Measurements from ENCODE around the gene C11orf68. TPM values are rescaled to one million over a fixed set of nuclear protein-coding genes. Genes with fewer than 3 reads are reported as not detected.
A peak's percentile ranks its signal among the peaks of the same experiment; 100 is the strongest.

C11orf68 gene
- polyA plus RNA-seq, 3 donors = 21.8 to 31.5 (median 22.8) TPM

DNA sequence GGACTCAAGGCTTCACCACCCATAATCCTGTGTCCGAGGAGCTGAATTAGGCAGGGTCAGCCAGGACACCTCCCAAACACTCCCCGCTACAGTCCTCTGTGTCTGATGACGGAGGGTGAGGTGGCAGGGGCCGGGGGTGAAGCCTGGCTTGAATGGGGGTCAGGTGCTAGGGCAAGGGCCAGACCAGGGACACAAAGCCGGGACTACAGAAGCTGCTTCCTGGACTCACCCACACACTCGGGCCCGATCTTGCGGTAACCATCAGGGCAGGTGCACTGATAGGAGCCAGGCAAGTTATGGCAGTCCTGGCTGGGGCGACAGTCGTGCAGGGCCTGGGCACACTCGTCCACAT, 48.6 kb downstream of the C11orf68 start:
- no peak for TF ChIP-seq CTCF (IDR thresholded peaks at IDR 0.05)
- Mint-ChIP-seq H3K9me3 (peaks cover 0 to 4% (median 0%) of the 10 kb centered on the region in 7 donors), H3K4me1 (peaks cover 34% of the 10 kb centered on the region), H3K27ac (peak overlapping the region in 1 of 7 donors; percentile 37), H3K36me3 (peaks cover 15 to 22% of the 10 kb centered on the region in 2 donors), H3K4me3 (peak overlapping the region in 1 of 2 donors; percentile 26), H3K27me3 (ENCODE audit: low read depth in 3 of 3) (peaks cover 6 to 32% (median 29%) of the 10 kb centered on the region in 3 donors)
- Histone ChIP-seq H3K27me3 (ENCODE audit: control insufficient read depth in 2 of 2, insufficient read depth in 2 of 2, low read length in 2 of 2) (no peaks in the 10 kb centered on the region), H3K9ac (ENCODE audit: insufficient read depth, low read length, poor library complexity, severe bottlenecking) (no peak overlapping the region), H3K9me3 (replicated peaks in 1 of 2; ENCODE audit: control insufficient read depth in 1 of 2, insufficient read depth in 1 of 2, low read length in 2 of 2) (no peaks in the 10 kb centered on the region), H3K4me2 (replicated peaks; ENCODE audit: extremely low read depth, low read length, poor library complexity, severe bottlenecking) (no peak overlapping the region), H3K4me3 (replicated peaks in 1 of 3; ENCODE audit: low read depth in 2 of 3, low read length in 3 of 3) (no peak overlapping the region), H3K79me2 (ENCODE audit: insufficient read depth, low read length) (no peaks in the 10 kb centered on the region), H3K27ac (ENCODE audit: low read depth in 1 of 2, low read length in 2 of 2) (no peak overlapping the region), H3K4me1 (ENCODE audit: control insufficient read depth in 1 of 2, insufficient read depth in 2 of 2, low read length in 2 of 2) (peaks cover 23 to 45% of the 10 kb centered on the region in 2 donors), H2AFZ (ENCODE audit: insufficient read depth, low read depth, low read length, poor library complexity, severe bottlenecking) (no peak overlapping the region), H4K20me1 (ENCODE audit: insufficient read depth, low read length) (peaks cover 18% of the 10 kb centered on the region), H3K36me3 (replicated peaks in 1 of 2; ENCODE audit: control insufficient read depth in 1 of 2, insufficient read depth in 2 of 2, low read length in 2 of 2) (peaks cover 14 to 18% of the 10 kb centered on the region in 2 donors)
- intact Hi-C loops (cut with micrococcal nuclease) = no loop called here
- 26% methylated on average over 8 of the region's 11 CpGs for WGBS (ENCODE audit: insufficient coverage)
- DNase-seq = no peak

DNA sequence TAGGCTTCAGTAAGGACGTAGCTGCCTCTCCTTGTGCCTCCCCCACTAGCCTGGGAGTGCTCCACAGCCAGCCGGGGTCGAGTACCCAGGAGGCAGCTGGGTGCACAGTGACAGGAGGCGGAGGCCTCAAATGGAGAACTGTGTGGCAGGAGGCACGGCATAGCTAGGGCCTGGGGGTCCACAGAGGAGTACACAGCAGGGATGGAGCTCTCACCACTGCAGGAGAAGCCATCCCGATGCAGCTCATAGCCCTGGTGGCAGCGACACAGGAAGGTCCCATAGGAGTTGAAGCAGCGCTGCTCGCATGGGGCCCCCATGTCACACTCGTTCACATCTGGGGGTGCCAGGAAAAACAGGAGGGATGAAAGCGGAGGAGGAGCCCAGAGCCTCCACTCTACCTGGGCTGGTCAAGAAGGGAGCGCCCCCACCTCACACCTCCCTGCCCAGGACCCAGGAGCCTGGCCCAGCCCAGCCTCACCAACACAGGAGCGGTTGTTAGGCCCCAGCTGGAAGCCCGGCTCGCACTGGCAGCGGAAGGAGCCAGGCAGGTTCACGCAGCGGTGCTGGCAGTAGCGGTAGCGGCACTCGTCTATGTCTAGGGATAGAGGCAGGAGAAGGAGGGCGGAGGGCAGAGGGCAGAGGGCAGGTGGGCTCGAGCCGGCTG, 49.1 kb downstream of the C11orf68 start:
- Histone ChIP-seq H3K9me3 (replicated peaks in 1 of 2; ENCODE audit: control insufficient read depth in 1 of 2, insufficient read depth in 1 of 2, low read length in 2 of 2) (no peaks in the 10 kb centered on the region), H4K20me1 (ENCODE audit: insufficient read depth, low read length) (peaks cover 18% of the 10 kb centered on the region), H3K27ac (ENCODE audit: low read depth in 1 of 2, low read length in 2 of 2) (no peak overlapping the region), H3K79me2 (ENCODE audit: insufficient read depth, low read length) (no peaks in the 10 kb centered on the region), H3K4me3 (replicated peaks in 1 of 3; ENCODE audit: low read depth in 2 of 3, low read length in 3 of 3) (no peak overlapping the region), H3K4me1 (ENCODE audit: control insufficient read depth in 1 of 2, insufficient read depth in 2 of 2, low read length in 2 of 2) (peaks cover 23 to 45% of the 10 kb centered on the region in 2 donors), H3K4me2 (replicated peaks; ENCODE audit: extremely low read depth, low read length, poor library complexity, severe bottlenecking) (no peak overlapping the region), H3K9ac (ENCODE audit: insufficient read depth, low read length, poor library complexity, severe bottlenecking) (no peak overlapping the region), H3K27me3 (ENCODE audit: control insufficient read depth in 2 of 2, insufficient read depth in 2 of 2, low read length in 2 of 2) (no peaks in the 10 kb centered on the region), H3K36me3 (replicated peaks in 1 of 2; ENCODE audit: control insufficient read depth in 1 of 2, insufficient read depth in 2 of 2, low read length in 2 of 2) (peaks cover 19 to 23% of the 10 kb centered on the region in 2 donors), H2AFZ (ENCODE audit: insufficient read depth, low read depth, low read length, poor library complexity, severe bottlenecking) (no peak overlapping the region)
- Mint-ChIP-seq H3K27me3 (ENCODE audit: low read depth in 3 of 3) (peaks cover 6 to 32% (median 29%) of the 10 kb centered on the region in 3 donors), H3K36me3 (peaks cover 20 to 27% of the 10 kb centered on the region in 2 donors), H3K4me3 (no peak overlapping the region), H3K27ac (peak overlapping the region in 1 of 7 donors; percentile 50), H3K9me3 (peaks cover 0 to 4% (median 0%) of the 10 kb centered on the region in 7 donors), H3K4me1 (peaks cover 34% of the 10 kb centered on the region)
- 81% methylated on average over 16 of the region's 24 CpGs for WGBS (ENCODE audit: insufficient coverage)
- intact Hi-C loops (cut with micrococcal nuclease) = no loop called here
- no peak for DNase-seq
- TF ChIP-seq CTCF (IDR thresholded peaks at IDR 0.05) = no peak

Data from CD14-positive monocyte (primary cell).